ENCODE measurements around the gene PUS10. TPM values are rescaled to one million over a fixed set of nuclear protein-coding genes. Genes with fewer than 3 reads are reported as not detected.

The PUS10 gene
- total and polyA plus RNA-seq, 2 experiments from 2014 or later: 2.2 to 2.5 TPM

- H3K4me1 Mint-ChIP-seq: no peaks in the 10 kb centered on the region
These were observed 69.9 kb downstream of the PUS10 start for GRCh38 chr2:60948161-60948560.

GRCh38 chr2:60947056-60947455 is 71.0 kb downstream of the PUS10 start:
- H3K79me2 ChIP-seq (replicated peaks; ENCODE audit: insufficient read depth): no peaks in the 10 kb centered on the region
- no peaks in the 10 kb centered on the region for H3K27me3 ChIP-seq (ENCODE audit: insufficient read depth)
- no peak overlapping the region for H3K4me2 ChIP-seq
- no peak for ATAC-seq
- no peak for DNase-seq (ENCODE audit: low spot score)
- Mint-ChIP-seq H3K27me3 (ENCODE audit: insufficient read depth, low read depth, poor library complexity) (no peaks in the 10 kb centered on the region), H3K4me1 (no peaks in the 10 kb centered on the region), H3K27ac (no peak overlapping the region), H3K4me3 (no peak overlapping the region), H3K9me3 (peaks cover 11% of the 10 kb centered on the region; the same call in 2 of the 3 replicates), H3K36me3 (ENCODE audit: low read depth) (peaks cover 5% of the 10 kb centered on the region; the same call in 1 of the 3 replicates)
- no peak overlapping the region for H3K27ac ChIP-seq (ENCODE audit: low read depth)
- H3K4me1 ChIP-seq (ENCODE audit: insufficient read depth): no peaks in the 10 kb centered on the region
- H3F3A ChIP-seq (replicated peaks; ENCODE audit: low read depth): no peaks in the 10 kb centered on the region
- H2AFZ ChIP-seq: no peak overlapping the region
- H3K4me3 ChIP-seq: no peak overlapping the region
- no peaks in the 10 kb centered on the region for H3K36me3 ChIP-seq (ENCODE audit: insufficient read depth)
- H4K20me1 ChIP-seq (replicated peaks; ENCODE audit: insufficient read depth): no peaks in the 10 kb centered on the region
- H3K9me2 ChIP-seq (ENCODE audit: insufficient read depth): no peaks in the 10 kb centered on the region
- no peak for TF ChIP-seq ZNF114 (CRISPR knock-in tag; IDR thresholded peaks at IDR 0.05)
- no peak for TF ChIP-seq JUNB (IDR thresholded peaks at IDR 0.05; ENCODE audit: unreplicated experiment)
- TF ChIP-seq CTCF (conservative IDR thresholded peaks at IDR 0.05; ENCODE audit: low read depth in 2 of 2): no peak
- no peak for TF ChIP-seq CREB1 (CRISPR knock-in tag; IDR thresholded peaks at IDR 0.05; ENCODE audit: low read depth)
- TF ChIP-seq EZH2phosphoT487 (IDR thresholded peaks at IDR 0.05; ENCODE audit: unreplicated experiment): no peak
- no peak for TF ChIP-seq POLR2AphosphoS5 (IDR thresholded peaks at IDR 0.05; ENCODE audit: low read depth)

More at GRCh38 chr2:60948161-60948560, 69.9 kb downstream of the PUS10 start:
- no peak overlapping the region for H3K4me3 ChIP-seq
- H3K79me2 ChIP-seq (replicated peaks; ENCODE audit: insufficient read depth): no peaks in the 10 kb centered on the region
- no peak overlapping the region for H3K4me3 Mint-ChIP-seq
- peaks cover 5% of the 10 kb centered on the region; the same call in 1 of the 3 replicates for H3K36me3 Mint-ChIP-seq (ENCODE audit: low read depth)
- no peak for ATAC-seq
- DNase-seq (ENCODE audit: low spot score): no peak
- H3K9me3 Mint-ChIP-seq: peaks cover 11% of the 10 kb centered on the region; the same call in 2 of the 3 replicates
- no peak overlapping the region for H3K27ac Mint-ChIP-seq
- no peaks in the 10 kb centered on the region for H3K9me2 ChIP-seq (ENCODE audit: insufficient read depth)
- no peaks in the 10 kb centered on the region for H3K27me3 ChIP-seq (ENCODE audit: insufficient read depth)
- no peak overlapping the region for H3K27ac ChIP-seq (ENCODE audit: low read depth)
- H3F3A ChIP-seq (replicated peaks; ENCODE audit: low read depth): no peaks in the 10 kb centered on the region
- no peaks in the 10 kb centered on the region for H3K36me3 ChIP-seq (ENCODE audit: insufficient read depth)
- no peak for TF ChIP-seq ZNF114 (CRISPR knock-in tag; IDR thresholded peaks at IDR 0.05)
- no peak for TF ChIP-seq CREB1 (CRISPR knock-in tag; IDR thresholded peaks at IDR 0.05; ENCODE audit: low read depth)
- no peak for TF ChIP-seq STAT1 (IDR thresholded peaks at IDR 0.05; ENCODE audit: unreplicated experiment)
- TF ChIP-seq JUNB (IDR thresholded peaks at IDR 0.05; ENCODE audit: unreplicated experiment): no peak
- TF ChIP-seq ETS1 (IDR thresholded peaks at IDR 0.05): no peak
- no peak for TF ChIP-seq ZNF331 (CRISPR knock-in tag; IDR thresholded peaks at IDR 0.05; ENCODE audit: low read depth)
- no peak for TF ChIP-seq REST (IDR thresholded peaks at IDR 0.05; ENCODE audit: unreplicated experiment)
- no peak for TF ChIP-seq EZH2phosphoT487 (IDR thresholded peaks at IDR 0.05; ENCODE audit: unreplicated experiment)
- no peaks in the 10 kb centered on the region for H4K20me1 ChIP-seq (replicated peaks; ENCODE audit: insufficient read depth)
- no peaks in the 10 kb centered on the region for H3K4me1 ChIP-seq (ENCODE audit: insufficient read depth)
- H3K4me2 ChIP-seq: no peak overlapping the region
- peaks cover 1% of the 10 kb centered on the region for H3K27me3 Mint-ChIP-seq (ENCODE audit: insufficient read depth, low read depth, poor library complexity)
- H2AFZ ChIP-seq: no peak overlapping the region
